Measurements from ENCODE around the gene NECAB3.
A peak's percentile ranks its signal among the peaks of the same experiment; 100 is the strongest.
"Not testable (repeated sequence)": the region's sequence is repeated elsewhere in the genome, so short reads cannot be mapped to it uniquely, and the experiment has no call there.

Gene NECAB3

DNA sequence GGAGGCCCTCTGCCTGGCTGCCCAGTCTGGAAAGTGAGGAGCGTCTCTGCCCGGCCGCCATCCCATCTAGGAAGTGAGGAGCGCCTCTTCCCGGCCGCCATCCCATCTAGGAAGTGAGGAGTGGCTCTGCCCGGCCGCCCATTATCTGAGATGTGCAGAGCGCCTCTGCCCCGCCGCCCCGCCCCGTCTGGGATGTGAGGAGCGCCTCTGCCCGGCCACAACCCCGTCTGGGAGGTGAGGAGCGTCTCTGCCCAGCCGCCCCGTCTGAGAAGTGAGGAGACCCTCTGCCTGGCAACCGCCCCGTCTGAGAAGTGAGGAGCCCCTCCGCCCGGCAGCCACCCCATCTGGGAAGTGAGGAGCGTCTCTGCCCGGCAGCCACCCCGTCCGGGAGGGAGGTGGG lies 24.7 kb upstream of the NECAB3 start:
- not testable (repeated sequence) for DNase-seq (ENCODE audit: low spot score); FAIRE-seq

DNA sequence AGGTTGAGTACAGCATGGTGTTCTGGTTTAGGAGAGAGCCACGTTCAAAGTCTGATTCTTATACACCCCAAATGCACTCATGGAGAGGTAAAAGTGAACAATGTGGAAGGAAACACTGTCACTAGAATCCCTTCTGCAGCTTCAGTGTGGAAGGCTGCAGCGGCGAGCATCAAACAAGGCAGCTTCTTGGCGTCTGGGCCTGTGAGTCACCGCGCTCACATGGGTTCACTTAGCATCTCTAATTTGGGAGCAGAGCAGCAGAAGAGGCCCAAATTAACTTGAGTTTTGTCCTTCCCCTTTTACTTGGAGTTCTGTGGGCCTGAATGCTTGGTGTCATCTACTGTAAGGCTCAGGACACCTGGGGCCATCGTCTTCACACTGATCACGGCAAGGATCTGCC lies 22.9 kb upstream of the NECAB3 start:
- FAIRE-seq (no peak), DNase-seq (ENCODE audit: low spot score) (no peak)

DNA sequence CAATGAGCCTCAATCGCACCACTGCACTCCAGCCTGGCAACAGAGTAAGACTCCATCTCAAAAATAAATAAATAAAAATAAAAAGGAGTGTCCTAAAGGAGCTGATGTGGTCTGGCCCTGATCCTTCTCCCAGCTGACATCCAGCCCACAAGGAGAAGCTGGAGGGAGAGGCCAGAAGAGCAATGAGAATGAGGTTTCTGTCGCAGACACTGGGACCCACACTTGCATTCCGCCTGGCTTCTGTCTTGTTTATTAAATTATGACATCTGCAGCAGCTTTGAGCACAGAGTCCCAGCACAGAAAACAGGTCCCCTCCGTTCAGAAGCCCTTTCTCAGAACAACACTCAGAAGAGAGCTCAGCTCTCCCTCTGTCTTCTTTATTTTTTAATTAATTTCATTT lies 22.2 kb upstream of the NECAB3 start:
- no peak for FAIRE-seq
- DNase-seq (ENCODE audit: low spot score) = no peak

DNA sequence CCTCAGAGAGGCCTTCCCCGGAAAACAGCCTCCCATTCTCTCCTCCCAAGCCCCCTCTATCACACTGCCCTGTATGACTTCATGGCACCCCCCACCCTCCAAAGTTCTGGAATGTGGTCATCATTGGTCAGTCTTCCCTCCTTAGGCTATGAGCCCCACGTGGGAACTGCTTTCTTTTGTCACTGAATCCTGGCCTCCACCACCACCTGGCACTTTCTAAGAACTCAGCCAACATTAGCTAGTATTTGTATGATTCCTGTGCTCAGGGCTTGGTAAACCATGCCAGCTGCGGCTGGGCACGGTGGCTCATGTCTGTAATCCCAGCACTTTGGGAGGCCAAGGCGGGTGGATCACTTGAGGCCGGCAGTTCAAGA lies 20.4 kb upstream of the NECAB3 start:
- no peak for DNase-seq (ENCODE audit: low spot score)
- FAIRE-seq = no peak

DNA sequence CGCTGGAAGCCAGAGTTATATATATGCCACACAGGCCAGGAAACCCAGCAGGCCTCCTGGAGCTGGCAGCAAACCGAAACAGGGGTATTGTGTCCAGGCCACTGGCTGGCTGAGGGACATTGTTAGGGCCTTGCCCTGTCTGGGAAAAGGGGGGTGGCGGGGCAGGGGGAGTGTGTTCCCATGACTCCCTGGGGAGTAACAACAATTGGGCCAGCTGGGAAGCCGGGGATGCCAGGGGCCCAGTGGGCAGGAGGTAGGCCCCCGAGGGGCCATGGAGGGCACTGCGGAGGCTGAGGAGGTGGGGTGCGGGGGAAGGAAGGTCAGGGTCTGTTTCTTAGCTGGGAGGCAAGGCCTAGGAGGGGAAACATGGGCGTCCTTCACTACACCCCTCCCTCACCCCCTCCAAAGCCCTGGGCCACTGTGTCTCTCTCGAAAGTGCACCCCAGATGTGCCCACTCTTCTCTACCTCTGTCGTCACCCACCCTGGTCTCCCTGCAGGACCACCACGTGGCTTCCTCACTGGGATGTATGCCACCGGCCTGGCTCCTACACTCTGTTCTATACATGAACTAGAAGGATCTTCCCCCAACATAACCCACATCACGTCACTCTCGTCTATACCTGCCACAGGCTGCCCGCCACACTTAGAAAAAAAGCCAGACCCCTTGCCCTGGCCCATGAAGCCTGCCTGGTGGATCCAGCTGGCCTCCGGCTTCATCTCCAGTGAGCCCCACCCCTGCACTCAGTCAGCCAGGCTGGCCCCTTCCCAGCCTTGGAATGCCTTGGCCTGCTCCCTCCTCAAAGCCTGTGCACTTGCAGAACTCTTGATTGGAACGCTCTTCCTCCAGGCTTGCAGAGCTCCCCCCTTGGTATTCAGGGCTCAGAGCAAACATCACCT lies 19.8 kb upstream of the NECAB3 start:
- DNase-seq (ENCODE audit: low spot score) (no peak), FAIRE-seq (no peak)

DNA sequence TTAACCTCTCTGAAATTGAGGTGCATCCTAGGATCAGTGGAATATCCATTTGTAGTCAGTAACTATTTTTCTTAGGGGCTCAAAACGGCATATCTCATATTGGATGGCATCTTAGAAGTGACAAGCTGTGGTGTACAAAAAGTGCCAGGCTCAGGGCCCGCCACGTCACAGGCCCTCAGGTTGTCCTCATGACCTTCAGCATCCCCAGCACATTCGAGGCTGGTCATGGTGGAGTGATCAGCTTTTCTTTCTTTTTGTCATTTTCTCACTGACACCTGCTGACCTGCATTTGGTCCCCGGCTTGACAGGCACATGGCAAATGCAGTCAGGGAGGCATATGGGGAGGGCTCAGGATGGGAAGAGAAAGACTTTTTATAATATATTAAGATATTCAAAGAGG lies 19.1 kb upstream of the NECAB3 start:
- FAIRE-seq = no peak
- no peak for DNase-seq (ENCODE audit: low spot score)

DNA sequence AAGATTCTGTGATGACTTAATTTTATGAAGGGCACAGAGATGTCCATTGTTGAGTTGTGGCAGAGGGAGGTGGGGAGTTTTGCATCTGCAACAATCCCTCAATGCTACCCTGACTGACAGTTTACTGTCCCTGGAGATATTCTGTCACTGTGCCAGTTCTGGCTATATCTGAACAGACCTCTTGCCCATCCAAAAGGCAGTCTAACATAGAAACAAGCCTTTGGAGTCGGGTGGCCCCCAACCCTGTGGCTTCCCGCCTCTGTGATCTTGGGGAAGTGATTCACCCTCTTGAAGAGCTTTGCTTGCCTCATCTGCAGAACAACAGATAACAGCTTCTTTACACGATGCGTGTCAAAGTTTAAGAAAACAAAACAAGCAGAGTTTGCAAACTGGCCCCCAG lies 15.7 kb upstream of the NECAB3 start:
- no peak for FAIRE-seq

DNA sequence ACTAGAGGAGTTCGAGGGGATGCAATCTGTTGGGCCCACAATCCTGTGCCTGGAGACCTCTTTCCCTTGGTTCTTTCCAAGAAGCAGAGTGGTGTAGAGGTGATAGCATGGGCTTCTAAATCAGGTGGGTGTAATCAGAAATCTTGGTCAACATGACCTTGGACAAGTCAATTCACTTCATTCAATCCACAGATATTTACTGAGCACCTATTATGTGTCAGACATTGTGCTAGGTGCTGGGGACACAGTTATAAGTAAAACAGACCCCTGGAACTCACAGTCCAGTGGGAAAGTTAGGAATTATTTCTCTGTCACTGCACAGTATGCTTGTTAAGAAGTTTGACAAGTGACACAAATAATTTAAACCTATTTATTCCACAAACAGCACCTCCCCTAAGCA lies 15.3 kb upstream of the NECAB3 start:
- no peak for FAIRE-seq

More for the DNA sequence above, 15.7 kb upstream of the NECAB3 start:
- DNase-seq (ENCODE audit: low spot score) = no peak

GRCh38 chr20:33688938-33689424 lies 14.8 kb upstream of the NECAB3 start:
- FAIRE-seq (no peak), DNase-seq (ENCODE audit: low spot score) (no peak)

More for the DNA sequence above, 15.3 kb upstream of the NECAB3 start:
- DNase-seq (ENCODE audit: low spot score) = no peak

DNA sequence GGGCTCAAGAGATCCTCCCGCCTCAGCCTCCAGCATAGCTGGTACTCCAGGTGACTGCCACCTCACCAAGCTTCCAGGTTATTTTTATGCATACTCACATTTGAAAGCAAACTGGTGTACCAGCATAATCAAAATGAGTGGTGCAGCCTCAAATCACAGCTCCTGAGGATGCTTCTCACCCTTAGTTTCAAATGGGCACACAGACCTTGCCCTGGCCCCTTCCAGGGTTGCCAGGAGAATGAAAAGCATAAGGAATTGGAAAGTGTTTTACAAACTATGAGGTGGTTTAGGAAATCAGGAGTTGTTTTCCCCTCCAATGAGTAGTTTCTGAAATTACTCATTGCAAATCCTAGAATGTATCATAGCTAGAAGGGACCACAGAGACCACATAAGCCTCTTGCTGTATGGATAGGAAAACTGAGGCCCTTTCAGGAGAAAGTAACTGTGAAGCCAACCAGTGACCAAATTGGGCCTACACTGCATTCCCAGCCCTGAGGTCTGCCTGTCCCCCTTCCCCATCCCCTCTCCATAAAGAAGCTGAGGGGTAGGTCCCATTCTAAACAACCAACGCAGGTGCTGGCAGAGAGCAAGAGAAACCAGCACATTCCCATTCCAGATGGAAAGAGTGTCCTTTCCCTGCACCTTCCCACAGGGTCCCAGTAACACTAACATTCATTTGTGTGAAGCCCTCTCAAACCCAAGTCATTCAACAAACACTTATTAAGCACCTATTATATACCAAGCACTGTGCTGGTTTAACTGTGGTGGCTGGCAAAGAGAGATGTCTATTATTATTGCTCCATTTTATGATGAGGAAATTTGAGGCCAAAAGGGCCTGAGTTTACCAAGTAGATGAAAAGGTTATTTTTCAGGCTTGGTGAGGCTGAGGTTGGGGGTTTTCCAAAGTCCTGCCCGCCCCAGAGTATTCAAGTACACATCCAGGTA lies 14.0 kb upstream of the NECAB3 start:
- FAIRE-seq (no peak), DNase-seq (ENCODE audit: low spot score) (no peak)

GRCh38 chr20:33687370-33687915 lies 13.2 kb upstream of the NECAB3 start:
- DNase-seq (ENCODE audit: low spot score) (peak; percentile 42), FAIRE-seq (no peak)

DNA sequence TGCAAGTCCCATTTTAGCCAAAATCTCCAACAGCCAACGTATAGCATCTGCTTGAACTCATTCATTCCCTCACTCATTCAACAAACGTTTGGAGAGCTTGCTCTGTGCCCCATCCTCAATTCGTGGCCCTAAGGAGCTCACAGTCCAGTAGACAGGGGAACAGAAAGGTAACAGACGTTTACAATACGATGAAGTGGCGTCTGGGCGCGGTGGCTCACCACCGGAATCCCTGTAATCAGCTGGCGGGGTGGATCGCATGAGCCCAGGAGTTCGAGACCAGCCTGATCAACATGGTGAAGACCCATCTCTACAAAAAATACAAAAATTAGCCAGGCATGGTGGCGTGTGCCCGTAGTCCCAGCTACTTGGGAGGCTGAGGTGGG lies 12.7 kb upstream of the NECAB3 start:
- FAIRE-seq = no peak
- DNase-seq (ENCODE audit: low spot score) = no peak

DNA sequence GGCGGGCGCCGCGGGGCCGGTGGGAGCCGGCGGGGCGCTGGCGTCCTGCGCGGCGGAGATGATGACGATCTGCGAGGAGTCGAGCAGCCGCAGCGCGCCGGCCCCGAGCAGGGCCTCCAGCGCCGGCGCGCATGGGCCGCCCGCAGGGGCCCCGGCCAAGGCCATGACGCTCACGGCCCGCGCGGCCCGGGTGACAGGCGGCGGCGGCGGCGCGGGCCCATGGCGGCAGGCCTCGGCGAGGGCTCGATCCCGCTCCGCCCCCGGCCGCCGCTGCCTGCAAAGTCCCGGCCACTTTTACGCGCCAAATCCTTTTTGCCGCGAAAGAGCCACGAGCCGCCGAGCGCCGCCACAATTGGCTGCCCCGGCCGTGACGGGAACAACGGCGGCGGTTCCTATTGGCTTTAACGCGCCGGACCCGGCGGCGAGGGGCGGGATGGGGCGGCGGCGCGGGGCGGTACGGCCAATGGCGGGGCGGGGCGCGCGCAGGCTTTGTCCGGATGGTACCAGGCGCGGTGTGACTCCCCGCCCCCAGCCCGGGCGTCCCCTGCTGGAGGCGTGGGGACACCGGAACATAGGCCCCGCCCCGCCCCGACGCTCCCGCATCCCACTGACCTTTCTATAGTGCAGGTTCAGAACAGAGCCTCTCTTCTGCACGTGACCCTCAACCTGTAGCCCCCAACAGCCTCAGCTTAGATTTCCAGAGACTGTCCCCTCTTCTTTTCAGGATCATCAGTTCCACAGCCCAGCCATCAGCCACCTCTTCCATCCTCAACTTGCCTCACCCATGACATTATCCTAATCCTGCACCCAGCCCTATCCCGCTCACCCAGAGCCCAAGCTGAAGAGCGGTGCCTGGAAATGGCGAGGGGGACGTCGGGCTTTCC lies 12.1 kb upstream of the NECAB3 start, which contains the start of gene E2F1:
Gene E2F1 (minus strand): TSS at position 286 of the 884 bp plus-strand sequence. CDS start 121 bp downstream, at position 165.
- DNase-seq (ENCODE audit: low spot score) = peak; percentile 85
- no peak for FAIRE-seq

DNA sequence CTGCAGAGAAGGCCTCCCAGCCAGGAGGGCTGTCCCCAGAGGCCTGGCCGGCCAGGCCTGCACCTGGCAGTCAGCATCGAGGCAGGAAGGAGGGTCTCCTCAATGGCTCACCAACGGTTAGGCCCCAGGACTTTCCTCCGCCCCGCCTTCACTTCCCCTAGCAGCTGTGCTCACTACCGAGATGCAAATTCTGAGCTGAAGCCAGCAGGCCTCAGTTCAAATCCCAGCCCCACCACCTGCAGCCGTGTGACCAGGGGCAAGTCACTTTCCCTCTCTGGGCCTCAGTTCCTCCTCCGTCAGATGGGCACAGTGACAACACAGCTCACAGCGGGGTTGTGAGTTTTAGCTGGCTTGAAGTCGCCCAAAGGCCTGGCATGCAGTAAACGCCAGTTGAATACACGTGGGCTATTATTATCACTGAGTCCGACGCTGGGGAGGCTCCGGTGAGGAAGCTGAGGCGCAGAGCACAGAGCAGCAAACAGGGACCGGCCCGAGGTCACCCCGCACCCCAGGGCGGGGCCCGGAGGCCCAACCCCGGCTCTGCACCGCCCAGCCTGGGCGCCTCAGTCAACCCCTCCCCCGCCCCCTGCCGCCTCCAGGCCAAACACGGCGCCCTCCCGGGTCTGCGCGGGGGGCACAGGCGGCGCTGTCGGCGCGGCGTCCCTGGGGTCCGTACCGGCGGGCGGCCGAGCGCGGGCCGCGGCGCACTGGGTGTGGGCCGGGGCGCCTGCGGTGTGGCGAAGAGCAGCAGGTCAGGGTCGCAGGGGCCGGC lies 11.3 kb upstream of the NECAB3 start:
- FAIRE-seq (no peak), DNase-seq (ENCODE audit: low spot score) (peak; percentile 5)

DNA sequence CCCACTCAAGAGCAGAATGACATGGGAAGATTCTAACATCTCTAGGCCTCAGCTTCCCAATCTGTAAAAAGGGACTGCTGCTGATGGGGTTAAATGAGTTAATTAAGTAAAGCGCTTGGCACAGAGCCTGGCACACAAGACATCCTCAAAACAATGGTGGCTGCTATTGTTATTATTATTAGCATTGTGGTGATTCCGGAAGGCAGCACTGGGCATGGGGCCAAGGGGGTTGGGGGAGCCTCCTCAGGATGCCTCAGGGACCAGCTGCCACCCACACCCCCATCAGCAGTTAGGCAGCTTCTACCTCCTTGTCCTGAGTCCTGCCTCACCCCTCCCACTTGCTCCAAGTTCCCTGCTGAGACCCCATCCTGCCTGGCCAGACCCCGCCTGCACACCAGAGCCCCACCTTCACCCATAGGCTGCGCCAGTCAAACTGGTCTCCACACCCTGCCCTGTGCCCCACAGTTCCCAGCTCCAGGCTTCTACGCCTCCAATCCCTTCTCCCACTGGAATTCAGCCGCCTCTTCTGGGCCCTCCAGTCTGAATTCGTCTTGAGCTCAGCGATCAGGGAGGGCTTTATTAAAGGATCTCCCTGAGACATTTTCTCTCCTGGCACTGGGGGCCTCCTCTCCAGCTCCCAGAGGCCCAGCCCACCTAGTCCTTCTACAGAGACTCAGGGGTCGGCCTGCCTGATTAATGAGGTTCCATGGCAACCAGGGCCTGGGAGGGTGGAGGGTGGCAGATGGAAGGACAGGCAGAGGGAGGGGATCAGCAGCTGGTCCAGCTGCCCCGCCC lies 10.5 kb upstream of the NECAB3 start:
- DNase-seq (ENCODE audit: low spot score) (no peak), FAIRE-seq (no peak)

GRCh38 chr20:33681728-33682353 lies 7.6 kb upstream of the NECAB3 start:
- no peak for FAIRE-seq

DNA sequence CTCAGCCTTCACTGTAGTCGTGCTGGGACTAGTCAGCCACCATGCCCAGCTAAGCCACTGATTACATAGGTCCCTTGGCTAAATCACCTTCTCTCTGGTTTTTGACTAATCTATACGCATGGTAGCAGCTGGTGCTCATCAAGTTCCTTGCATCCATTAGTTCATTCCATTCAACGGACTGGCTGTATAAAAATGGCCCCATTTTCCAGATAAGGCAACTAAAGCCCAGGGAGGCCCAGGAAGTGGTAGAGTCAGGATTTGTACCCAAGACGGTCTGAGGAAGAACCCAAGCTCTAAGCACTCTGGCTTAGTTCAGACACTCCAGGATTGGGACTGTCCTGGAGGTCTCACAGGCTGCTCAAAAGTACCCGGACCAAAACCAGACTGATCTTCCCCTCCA lies 7.1 kb upstream of the NECAB3 start:
- no peak for DNase-seq (ENCODE audit: low spot score)
- no peak for FAIRE-seq

More at GRCh38 chr20:33681728-33682353, 7.6 kb upstream of the NECAB3 start:
- DNase-seq (ENCODE audit: low spot score) = no peak

DNA sequence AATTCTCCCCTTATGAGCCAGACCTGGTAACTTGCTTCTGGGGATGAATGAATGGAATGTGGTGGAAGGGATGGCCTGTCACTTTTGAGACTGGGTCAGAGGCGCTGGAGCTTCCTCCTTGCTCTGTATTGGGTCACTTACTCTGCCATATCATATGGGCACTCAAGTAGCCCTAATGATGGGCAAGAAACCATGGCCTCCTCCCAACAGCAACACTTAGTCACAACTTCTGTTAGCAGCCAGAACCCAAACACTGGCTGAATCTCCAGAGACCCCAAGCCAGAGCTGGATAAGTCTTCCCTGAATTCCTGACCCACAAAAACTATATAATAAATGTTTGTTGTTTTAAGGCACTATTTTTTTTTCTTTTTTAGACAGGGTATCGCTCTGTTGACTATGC lies 6.5 kb upstream of the NECAB3 start:
- DNase-seq (ENCODE audit: low spot score) (no peak), FAIRE-seq (no peak)
